ENCODE data around the gene KIF9. TPM values are rescaled to one million over a fixed set of nuclear protein-coding genes. Genes with fewer than 3 reads are reported as not detected.
A peak's percentile ranks its signal among the peaks of the same experiment; 100 is the strongest.
"Not testable (repeated sequence)": the region's sequence is repeated elsewhere in the genome, so short reads cannot be mapped to it uniquely, and the experiment has no call there.

Gene KIF9
- total RNA-seq, 1 donor from 2014 or later: 3.4 TPM

- H3K27me3 Mint-ChIP-seq (ENCODE audit: insufficient read depth); H3K4me1 Mint-ChIP-seq (ENCODE audit: low read depth); DNase-seq (ENCODE audit: low spot score); H3K4me3 Mint-ChIP-seq; H3K9me3 Mint-ChIP-seq; H3K27ac Mint-ChIP-seq; intact Hi-C loops (cut with micrococcal nuclease): not testable (repeated sequence)
- peaks cover 22% of the 10 kb centered on the region for H3K36me3 Mint-ChIP-seq (ENCODE audit: low read depth)
These were observed 26.6 kb upstream of the KIF9 start for GRCh38 chr3:47309231-47309630.

DNA sequence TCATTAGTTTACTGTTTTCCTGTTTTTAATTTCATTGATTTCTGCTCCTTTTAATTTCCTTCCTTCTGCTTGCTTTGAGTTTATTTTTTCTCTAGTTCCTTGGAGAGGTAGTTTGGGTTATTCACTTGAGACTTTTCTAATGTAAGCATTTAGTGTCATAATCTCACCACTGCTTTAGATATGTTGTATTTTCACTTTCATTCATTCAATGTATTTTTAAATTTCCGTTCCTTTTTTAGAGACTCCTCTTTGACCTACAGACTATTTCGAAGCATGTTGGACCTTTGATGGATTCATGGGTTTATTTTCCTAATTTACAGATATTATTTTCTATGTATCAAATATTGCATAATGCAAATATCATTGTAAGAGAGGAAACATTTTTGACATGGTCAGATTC, 23.4 kb upstream of the KIF9 start:
- intact Hi-C loops (cut with micrococcal nuclease): no loop called here
- H3K27me3 Mint-ChIP-seq (ENCODE audit: insufficient read depth): no peaks in the 10 kb centered on the region
- no peak for DNase-seq (ENCODE audit: low spot score)
- peaks cover 36% of the 10 kb centered on the region for H3K36me3 Mint-ChIP-seq (ENCODE audit: low read depth)
- no peaks in the 10 kb centered on the region for H3K4me1 Mint-ChIP-seq (ENCODE audit: low read depth)
- H3K4me3 Mint-ChIP-seq: no peak overlapping the region
- no peak overlapping the region for H3K27ac Mint-ChIP-seq
- no peaks in the 10 kb centered on the region for H3K9me3 Mint-ChIP-seq

DNA sequence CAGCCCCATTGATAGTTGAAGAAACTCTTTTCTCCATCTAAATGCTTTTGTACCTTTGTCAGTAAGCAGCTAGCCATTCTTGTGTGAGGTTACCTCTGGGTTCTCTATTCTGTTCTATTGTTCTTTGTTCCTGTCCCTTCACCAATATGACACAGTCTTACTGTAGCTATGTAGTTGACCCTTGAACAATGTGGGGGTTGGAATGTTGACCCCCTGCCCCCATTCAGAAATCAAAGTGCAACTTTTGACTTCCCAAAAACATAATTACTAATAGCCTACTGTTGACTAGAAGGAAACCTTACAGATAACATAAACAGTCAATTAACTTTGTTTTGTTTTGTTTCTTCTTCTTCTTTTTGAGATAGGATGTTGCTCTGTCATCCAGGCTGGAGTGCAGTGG, 18.9 kb upstream of the KIF9 start:
- Mint-ChIP-seq H3K27me3 (ENCODE audit: insufficient read depth) (no peaks in the 10 kb centered on the region), H3K4me3 (no peak overlapping the region)

GRCh38 chr3:47299381-47300318, 17.1 kb upstream of the KIF9 start:
- Mint-ChIP-seq H3K4me1 (ENCODE audit: low read depth) (peaks cover 28% of the 10 kb centered on the region), H3K27me3 (ENCODE audit: insufficient read depth) (no peaks in the 10 kb centered on the region), H3K4me3 (no peak overlapping the region), H3K9me3 (no peaks in the 10 kb centered on the region), H3K36me3 (ENCODE audit: low read depth) (peaks cover 28% of the 10 kb centered on the region), H3K27ac (no peak overlapping the region)
- DNase-seq (ENCODE audit: low spot score): no peak
- intact Hi-C loops (cut with micrococcal nuclease): no loop called here

More for the DNA sequence above, 18.9 kb upstream of the KIF9 start:
- Mint-ChIP-seq H3K4me1 (ENCODE audit: low read depth) (peaks cover 15% of the 10 kb centered on the region), H3K36me3 (ENCODE audit: low read depth) (peaks cover 33% of the 10 kb centered on the region), H3K27ac (no peak overlapping the region), H3K9me3 (no peaks in the 10 kb centered on the region)
- intact Hi-C loops (cut with micrococcal nuclease): no loop called here
- no peak for DNase-seq (ENCODE audit: low spot score)

DNA sequence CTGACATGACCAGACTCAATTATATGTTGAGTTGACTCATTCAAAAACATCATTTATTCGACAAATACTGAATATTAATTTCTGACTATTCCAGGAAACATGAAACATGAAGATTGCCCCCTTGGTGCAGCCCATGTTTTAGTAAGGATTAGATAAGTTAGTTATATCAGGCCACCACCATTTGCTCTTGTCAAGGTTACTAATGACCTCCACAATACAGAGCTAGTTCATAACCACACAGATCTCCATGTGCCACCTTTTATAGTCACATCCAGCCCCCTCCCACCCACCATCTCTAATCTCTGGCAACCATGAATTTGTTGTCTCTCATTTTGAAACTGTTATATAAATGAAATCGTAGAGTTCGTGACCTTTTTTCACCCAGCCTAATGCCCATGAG, 15.8 kb upstream of the KIF9 start:
- intact Hi-C loops (cut with micrococcal nuclease): no loop called here
- no peak for DNase-seq (ENCODE audit: low spot score)
- H3K4me3 Mint-ChIP-seq: no peak overlapping the region
- H3K9me3 Mint-ChIP-seq: no peaks in the 10 kb centered on the region
- H3K27me3 Mint-ChIP-seq (ENCODE audit: insufficient read depth): no peaks in the 10 kb centered on the region
- H3K27ac Mint-ChIP-seq: no peak overlapping the region
- peaks cover 28% of the 10 kb centered on the region for H3K4me1 Mint-ChIP-seq (ENCODE audit: low read depth)
- peaks cover 28% of the 10 kb centered on the region for H3K36me3 Mint-ChIP-seq (ENCODE audit: low read depth)

DNA sequence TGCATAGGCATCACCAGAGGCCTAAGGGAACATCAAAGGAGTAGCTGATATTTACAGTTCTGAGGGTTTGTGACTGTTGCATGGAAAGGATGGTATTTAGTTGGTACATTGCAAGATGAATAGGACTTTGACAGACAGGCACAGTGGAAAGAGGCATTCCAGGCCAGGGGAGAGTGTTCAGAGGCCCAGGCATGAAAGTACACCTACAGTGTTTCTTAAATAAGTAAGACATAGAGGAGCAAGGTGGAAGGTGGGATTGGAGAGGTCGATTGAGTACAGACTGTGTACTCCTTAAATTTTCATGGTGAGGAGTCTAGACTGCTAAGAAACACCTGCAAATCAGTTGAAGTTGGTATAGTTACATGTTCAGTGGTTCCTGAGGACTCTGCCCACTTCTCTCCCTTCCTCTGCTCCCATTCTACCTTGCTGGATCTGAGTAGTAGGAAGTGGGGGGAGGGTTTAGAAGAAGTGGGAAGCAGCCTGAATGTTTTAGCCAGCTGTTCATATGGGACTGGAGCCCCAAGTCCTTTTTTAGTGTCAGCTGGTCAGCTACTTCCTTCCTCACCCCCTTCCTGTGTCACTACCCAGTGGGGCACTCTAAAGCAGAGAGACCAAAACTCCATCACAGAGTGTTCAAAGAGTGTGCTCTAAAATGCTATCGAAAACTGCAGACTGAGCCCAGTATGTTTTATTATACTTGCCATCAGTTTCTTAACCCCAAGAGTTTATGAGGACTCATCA, 14.1 kb upstream of the KIF9 start:
- Mint-ChIP-seq H3K36me3 (ENCODE audit: low read depth) (peaks cover 18% of the 10 kb centered on the region), H3K9me3 (no peaks in the 10 kb centered on the region), H3K27ac (peak overlapping the region; percentile 70), H3K4me3 (no peak overlapping the region), H3K4me1 (ENCODE audit: low read depth) (peaks cover 28% of the 10 kb centered on the region), H3K27me3 (ENCODE audit: insufficient read depth) (no peaks in the 10 kb centered on the region)
- intact Hi-C loops (cut with micrococcal nuclease): no loop called here
- DNase-seq (ENCODE audit: low spot score): no peak

DNA sequence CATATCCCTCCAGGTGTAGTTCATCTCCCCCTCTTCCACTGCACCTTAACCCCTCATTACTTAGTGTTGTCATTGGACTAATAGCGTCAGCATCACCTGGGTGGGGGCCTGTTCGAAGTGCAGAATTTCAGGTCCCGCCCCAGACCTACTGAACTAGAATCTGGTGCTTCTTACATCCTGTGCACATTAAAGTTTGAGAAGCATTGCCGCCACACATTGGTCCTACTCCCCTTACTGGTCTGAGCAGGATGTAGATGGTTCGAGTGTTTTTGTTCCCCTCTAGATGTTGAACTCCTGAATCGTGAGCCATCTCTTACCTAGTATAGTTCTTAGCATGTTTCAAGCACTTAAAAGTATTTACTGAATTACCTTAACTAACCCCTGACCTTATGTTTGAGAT, 13.4 kb upstream of the KIF9 start:
- peaks cover 28% of the 10 kb centered on the region for H3K4me1 Mint-ChIP-seq (ENCODE audit: low read depth)

DNA sequence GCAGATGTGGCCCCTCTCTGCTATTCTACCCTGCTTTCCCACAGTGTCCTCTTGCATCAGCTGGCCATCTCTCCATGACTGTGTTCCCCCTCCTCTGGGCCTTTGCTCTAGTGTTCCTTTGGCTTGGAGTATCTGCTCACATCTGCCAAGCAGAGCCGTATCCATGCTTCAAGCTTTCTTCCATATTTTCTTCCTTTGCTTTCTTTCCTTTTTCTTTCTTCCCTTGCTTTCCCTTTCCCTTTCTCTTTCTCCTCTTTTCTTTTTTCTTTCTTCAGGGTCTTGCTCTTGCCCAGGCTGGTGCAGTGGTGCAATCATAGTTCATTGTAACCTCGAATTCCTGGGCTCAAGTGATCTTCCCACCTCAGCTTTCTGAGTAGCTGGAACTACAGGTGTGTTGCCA, 12.7 kb upstream of the KIF9 start:
- Mint-ChIP-seq H3K27ac (no peak overlapping the region), H3K4me1 (ENCODE audit: low read depth) (peaks cover 28% of the 10 kb centered on the region), H3K4me3 (no peak overlapping the region), H3K36me3 (ENCODE audit: low read depth) (peaks cover 14% of the 10 kb centered on the region), H3K27me3 (ENCODE audit: insufficient read depth) (no peaks in the 10 kb centered on the region), H3K9me3 (no peaks in the 10 kb centered on the region)
- intact Hi-C loops (cut with micrococcal nuclease): no loop called here
- no peak for DNase-seq (ENCODE audit: low spot score)

More for the DNA sequence above, 13.4 kb upstream of the KIF9 start:
- peaks cover 14% of the 10 kb centered on the region for H3K36me3 Mint-ChIP-seq (ENCODE audit: low read depth)
- intact Hi-C loops (cut with micrococcal nuclease): no loop called here
- H3K9me3 Mint-ChIP-seq: no peaks in the 10 kb centered on the region
- DNase-seq (ENCODE audit: low spot score): no peak
- H3K27ac Mint-ChIP-seq: no peak overlapping the region
- H3K4me3 Mint-ChIP-seq: no peak overlapping the region
- H3K27me3 Mint-ChIP-seq (ENCODE audit: insufficient read depth): no peaks in the 10 kb centered on the region

GRCh38 chr3:47294392-47294791, 11.8 kb upstream of the KIF9 start:
- intact Hi-C loops (cut with micrococcal nuclease): no loop called here
- Mint-ChIP-seq H3K9me3 (no peaks in the 10 kb centered on the region), H3K4me3 (no peak overlapping the region), H3K4me1 (ENCODE audit: low read depth) (peaks cover 28% of the 10 kb centered on the region), H3K27me3 (ENCODE audit: insufficient read depth) (no peaks in the 10 kb centered on the region), H3K36me3 (ENCODE audit: low read depth) (peaks cover 14% of the 10 kb centered on the region), H3K27ac (no peak overlapping the region)
- no peak for DNase-seq (ENCODE audit: low spot score)

DNA sequence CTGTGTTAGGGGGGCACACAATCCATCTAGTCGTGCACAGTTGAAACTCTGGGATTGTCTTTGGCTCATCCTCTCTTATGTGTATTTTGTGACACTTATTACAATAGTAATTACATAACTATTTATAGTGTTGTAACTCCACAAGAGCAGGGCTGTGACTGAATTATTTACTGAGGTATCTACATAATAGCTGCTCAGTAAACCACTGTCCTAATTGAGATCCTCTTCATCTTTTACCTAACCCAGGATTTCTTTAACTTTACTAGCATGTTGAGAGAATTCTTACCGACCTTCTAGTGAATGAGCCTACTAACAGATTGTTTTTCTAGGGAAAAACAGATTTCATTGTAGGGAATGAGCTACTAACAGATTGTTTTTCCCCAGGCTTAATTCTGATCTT, 11.2 kb upstream of the KIF9 start:
- no peak for DNase-seq (ENCODE audit: low spot score)
- intact Hi-C loops (cut with micrococcal nuclease): no loop called here
- H3K27me3 Mint-ChIP-seq (ENCODE audit: insufficient read depth): no peaks in the 10 kb centered on the region
- H3K36me3 Mint-ChIP-seq (ENCODE audit: low read depth): peaks cover 16% of the 10 kb centered on the region
- peaks cover 27% of the 10 kb centered on the region for H3K4me1 Mint-ChIP-seq (ENCODE audit: low read depth)
- no peak overlapping the region for H3K27ac Mint-ChIP-seq
- no peaks in the 10 kb centered on the region for H3K9me3 Mint-ChIP-seq
- no peak overlapping the region for H3K4me3 Mint-ChIP-seq

DNA sequence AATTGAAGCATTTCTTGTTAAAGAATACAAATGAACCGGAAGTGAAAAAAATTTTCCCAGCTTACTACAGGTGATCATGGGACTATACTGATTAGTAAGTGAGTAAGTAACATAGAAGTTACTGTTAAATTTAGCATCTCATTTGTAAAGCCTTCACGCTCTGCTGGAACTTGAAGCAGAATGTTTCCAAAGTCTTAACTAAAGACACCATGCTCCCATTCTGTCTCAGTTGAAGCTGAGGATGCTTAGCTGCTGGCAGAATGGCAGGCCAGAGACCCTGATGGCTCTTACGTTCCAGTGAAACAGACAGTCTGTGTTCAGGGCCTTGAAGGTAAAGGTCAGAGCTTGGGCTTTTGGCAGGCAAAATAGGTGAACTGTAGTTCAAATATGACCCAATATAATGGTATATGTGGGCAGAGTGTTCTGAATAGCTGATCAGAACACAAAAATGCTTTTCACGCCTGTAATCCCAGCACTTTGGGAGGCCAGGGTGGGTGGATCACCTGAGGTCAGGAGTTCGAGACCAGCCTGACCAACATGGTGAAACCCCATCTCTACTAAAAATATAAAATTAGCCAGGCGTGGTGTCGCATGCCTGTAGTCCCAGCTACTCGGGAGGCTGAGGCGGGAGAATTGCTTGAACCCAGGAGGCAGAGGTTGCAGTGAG, 9.3 kb upstream of the KIF9 start:
- H3K9me3 Mint-ChIP-seq; intact Hi-C loops (cut with micrococcal nuclease); H3K4me3 Mint-ChIP-seq; H3K27me3 Mint-ChIP-seq (ENCODE audit: insufficient read depth); DNase-seq (ENCODE audit: low spot score); H3K27ac Mint-ChIP-seq: not testable (repeated sequence)
- peaks cover 17% of the 10 kb centered on the region for H3K4me1 Mint-ChIP-seq (ENCODE audit: low read depth)
- peaks cover 19% of the 10 kb centered on the region for H3K36me3 Mint-ChIP-seq (ENCODE audit: low read depth)

DNA sequence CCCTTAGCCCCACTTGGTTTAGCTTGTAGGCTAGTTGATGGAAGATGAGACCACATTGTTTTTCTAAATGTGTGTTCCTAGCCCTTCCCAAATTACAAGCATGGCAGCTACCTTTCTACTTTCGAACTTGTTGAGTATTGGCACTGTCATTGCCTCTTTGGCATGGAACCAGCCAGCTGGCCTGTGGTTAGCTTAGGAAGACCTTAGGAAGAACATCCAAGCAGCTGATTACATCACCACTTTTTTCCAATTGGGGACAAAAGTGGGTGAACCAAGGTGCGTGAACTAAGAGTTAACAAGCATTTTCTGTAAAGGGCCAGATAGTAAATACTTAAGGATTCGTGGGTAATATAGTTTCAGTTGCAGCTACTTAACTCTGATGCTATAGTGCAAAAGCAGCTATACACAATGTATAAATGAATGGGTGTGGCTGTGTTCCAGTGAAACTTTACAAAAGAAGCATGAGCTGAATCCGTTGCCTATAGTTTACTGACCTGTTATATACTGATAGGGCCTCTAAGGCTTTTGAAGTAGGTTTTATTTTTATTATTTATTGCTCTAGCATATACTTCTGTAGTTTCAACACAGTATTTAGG, 8.7 kb upstream of the KIF9 start:
- peaks cover 18% of the 10 kb centered on the region for H3K36me3 Mint-ChIP-seq (ENCODE audit: low read depth)
- no peaks in the 10 kb centered on the region for H3K9me3 Mint-ChIP-seq

More for the DNA sequence above, 8.7 kb upstream of the KIF9 start:
- peaks cover 16% of the 10 kb centered on the region for H3K4me1 Mint-ChIP-seq (ENCODE audit: low read depth)
- no peaks in the 10 kb centered on the region for H3K27me3 Mint-ChIP-seq (ENCODE audit: insufficient read depth)
- intact Hi-C loops (cut with micrococcal nuclease): no loop called here
- no peak overlapping the region for H3K27ac Mint-ChIP-seq
- no peak for DNase-seq (ENCODE audit: low spot score)
- no peak overlapping the region for H3K4me3 Mint-ChIP-seq

All from activated T-helper 1 cell treated with anti-CD3 and anti-CD28 coated beads, Interleukin-12 subunit alpha, Interleukin-12 subunit beta, Interleukin-2, Interleukin-4 antibody, amounts not matched to agents 30 ng/mL and 10 ng/mL and 1 ng/mL, durations not matched to agents 14 hours and 24 hours and 36 hours (primary cell).